Memory B cell (primary cell): ENCODE measurements around the gene MS4A6E.
"Not testable (repeated sequence)": the region's sequence is repeated elsewhere in the genome, so short reads cannot be mapped to it uniquely, and the experiment has no call there.

ENCODE experiments used
- ATAC-seq: fragments of 150-1000 bp; cut with Tn5 transposase; 2 replicates; pipeline ENCODE4 v1.10.0; 2021; ENCODE audit warnings: low read depth, mild to moderate bottlenecking, moderate library complexity
- DNase-seq, 2 donors: peaks; one replicate each; pipeline ENCODE4 v3.0.0; 2022; ENCODE audit warnings: low spot score in 2 of 2
- H3K27ac Mint-ChIP-seq: one replicate; pipeline ENCODE4 v1.8.0; 2022; ENCODE audit warnings: mild to moderate bottlenecking, moderate library complexity, mixed read lengths
- H3K27me3 Mint-ChIP-seq: one replicate; pipeline ENCODE4 v1.8.0; 2022; ENCODE audit warnings: mixed read lengths
- H3K36me3 Mint-ChIP-seq: one replicate; pipeline ENCODE4 v1.8.0; 2022; ENCODE audit warnings: mild to moderate bottlenecking, mixed read lengths
- H3K4me1 Mint-ChIP-seq: one replicate; pipeline ENCODE4 v1.8.0; 2022; ENCODE audit warnings: mixed read lengths
- H3K4me3 Mint-ChIP-seq: one replicate; pipeline ENCODE4 v1.8.0; 2022; ENCODE audit warnings: mild to moderate bottlenecking, moderate library complexity, mixed read lengths
- H3K9me3 Mint-ChIP-seq: one replicate; pipeline ENCODE4 v1.8.0; 2022; ENCODE audit warnings: mixed read lengths

The MS4A6E gene

GRCh38 chr11:60326955-60327354 is at the start of gene MS4A6E:
Gene MS4A6E (plus strand): TSS chr11:60327255. CDS start chr11:60334896, 7,641 bp downstream.
- Mint-ChIP-seq H3K9me3 (peaks cover 12% of the 10 kb centered on the region), H3K27ac (no peak within 1 kb of the TSS), H3K36me3 (peaks cover 7% of the 10 kb centered on the region), H3K4me3 (no peak within 1 kb of the TSS), H3K27me3 (peaks cover 2% of the 10 kb centered on the region), H3K4me1 (no peaks in the 10 kb centered on the region)
- ATAC-seq: no peak
- no peak for DNase-seq

DNA sequence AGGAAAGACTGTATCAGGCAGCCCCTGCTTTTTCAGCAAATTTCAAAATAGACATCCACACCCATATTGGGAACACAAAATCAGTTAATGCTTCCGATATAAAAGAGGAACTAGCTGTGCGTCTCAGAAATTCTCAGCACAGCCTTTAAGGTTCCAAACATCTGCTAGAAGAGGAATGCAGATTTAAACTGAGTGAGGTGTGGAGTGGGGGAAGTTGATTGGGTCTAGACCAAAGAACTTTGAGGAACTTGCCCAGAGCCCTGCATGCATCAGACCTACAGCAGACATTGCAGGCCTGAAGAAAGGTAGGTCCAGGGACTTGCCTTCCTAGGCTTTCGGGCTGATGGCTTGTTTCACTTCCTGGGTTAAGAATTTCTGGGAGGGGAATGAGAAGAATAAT is 46.6 kb upstream of the MS4A6E start, which contains the start of gene MS4A4A:
MS4A4A (plus strand) TSS at position 255 of the 400 bp plus-strand sequence; CDS start at position 265, 10 bp downstream.
- Mint-ChIP-seq H3K4me3 (no peak within 1 kb of the TSS), H3K27me3 (no peaks in the 10 kb centered on the region), H3K9me3 (peaks cover 1% of the 10 kb centered on the region)

GRCh38 chr11:60281485-60281884 is 45.6 kb upstream of the MS4A6E start:
- H3K4me3 Mint-ChIP-seq: no peak overlapping the region
- H3K36me3 Mint-ChIP-seq: no peaks in the 10 kb centered on the region
- DNase-seq: no peak
- H3K4me1 Mint-ChIP-seq: peaks cover 3% of the 10 kb centered on the region
- H3K27ac Mint-ChIP-seq: peak overlapping the region; percentile 12
- no peaks in the 10 kb centered on the region for H3K27me3 Mint-ChIP-seq
- no peak for ATAC-seq
- H3K9me3 Mint-ChIP-seq: peaks cover 1% of the 10 kb centered on the region

More for the DNA sequence above, 46.6 kb upstream of the MS4A6E start, which contains the start of gene MS4A4A:
- ATAC-seq (peak; percentile 100), DNase-seq (peak; percentile 26 to 49)
- Mint-ChIP-seq H3K4me1 (peaks cover 3% of the 10 kb centered on the region), H3K27ac (peak within 1 kb of the TSS; percentile 12), H3K36me3 (no peaks in the 10 kb centered on the region)

DNA sequence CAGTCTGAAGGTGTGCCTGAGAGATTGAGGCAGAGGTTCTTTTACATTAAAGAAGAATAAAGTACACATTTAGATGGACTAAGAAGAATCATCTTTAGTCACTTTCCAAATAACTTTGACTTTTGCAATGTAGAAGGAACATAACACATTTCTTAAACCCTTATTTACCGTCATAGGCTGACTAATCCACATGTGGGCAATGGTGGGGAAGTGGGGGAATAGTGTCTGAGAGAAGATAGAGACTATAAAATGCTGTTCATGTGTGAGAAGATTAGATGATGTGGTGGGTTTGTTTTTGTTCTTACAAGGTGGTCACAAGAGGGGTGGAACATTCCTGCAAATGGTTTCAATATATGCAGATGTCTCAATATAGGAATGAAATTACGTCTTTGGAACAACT is 44.8 kb upstream of the MS4A6E start:
- no peaks in the 10 kb centered on the region for H3K9me3 Mint-ChIP-seq
- peaks cover 3% of the 10 kb centered on the region for H3K4me1 Mint-ChIP-seq
- no peak for DNase-seq
- H3K36me3 Mint-ChIP-seq: no peaks in the 10 kb centered on the region
- no peak overlapping the region for H3K4me3 Mint-ChIP-seq
- no peaks in the 10 kb centered on the region for H3K27me3 Mint-ChIP-seq
- H3K27ac Mint-ChIP-seq: no peak overlapping the region
- ATAC-seq: no peak

DNA sequence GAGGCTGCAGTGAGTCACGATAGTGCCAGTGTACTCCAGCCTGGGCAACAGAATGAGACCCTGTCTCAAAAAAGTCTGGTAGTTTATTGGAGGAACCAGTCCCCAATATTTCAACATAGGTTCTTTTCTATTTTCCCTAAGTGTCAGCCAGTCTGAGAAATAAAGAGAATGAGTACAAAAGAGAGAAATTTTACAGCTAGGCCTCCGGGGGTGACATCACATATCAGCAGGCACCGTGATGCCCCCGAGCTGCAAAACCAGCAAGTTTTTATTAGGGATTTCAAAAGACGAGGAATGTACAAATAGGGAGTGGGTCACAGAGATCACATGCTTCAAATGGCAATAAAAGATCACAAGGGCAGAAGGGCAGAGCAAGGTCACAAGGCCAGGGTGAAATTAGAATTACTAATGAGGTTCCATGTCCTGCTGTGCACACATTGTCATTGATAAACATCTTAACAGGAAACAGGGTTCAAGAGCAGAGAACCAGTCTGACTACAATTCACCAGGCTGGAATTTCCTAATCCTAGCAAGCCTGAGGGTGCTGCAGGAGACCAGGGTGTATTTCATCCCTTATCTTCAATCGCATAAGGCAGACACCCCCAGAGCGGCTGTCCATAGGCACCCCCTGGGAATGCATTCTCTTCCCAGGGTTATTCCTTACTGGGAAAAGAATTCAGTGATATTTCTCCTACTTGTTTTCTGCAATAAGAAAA is 41.5 kb upstream of the MS4A6E start:
- not testable (repeated sequence) for H3K27ac Mint-ChIP-seq, H3K36me3 Mint-ChIP-seq, H3K4me1 Mint-ChIP-seq, H3K27me3 Mint-ChIP-seq, H3K4me3 Mint-ChIP-seq, DNase-seq, ATAC-seq, H3K9me3 Mint-ChIP-seq

DNA sequence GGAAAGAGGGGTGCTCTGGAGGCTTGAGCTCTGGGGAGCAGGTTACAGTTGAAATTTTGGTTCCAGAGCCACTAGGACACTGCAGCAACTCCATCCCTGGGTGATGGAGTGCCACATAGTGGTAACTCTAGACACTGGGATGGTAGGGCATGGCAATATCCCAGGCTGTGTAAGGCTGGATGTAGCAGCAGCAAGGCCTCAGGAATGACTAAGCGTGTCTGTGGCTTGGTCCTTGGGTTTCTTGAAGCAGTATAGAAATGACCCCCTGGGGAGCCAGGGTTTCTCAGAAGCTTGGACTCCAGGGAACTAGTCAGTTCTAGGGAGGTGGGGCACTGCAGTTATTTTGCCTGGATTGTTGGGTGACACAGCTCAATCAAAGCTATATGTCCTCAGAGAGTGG is 38.5 kb upstream of the MS4A6E start:
- Mint-ChIP-seq H3K27me3 (peaks cover 2% of the 10 kb centered on the region), H3K9me3 (no peaks in the 10 kb centered on the region), H3K36me3 (peaks cover 2% of the 10 kb centered on the region), H3K4me1 (no peaks in the 10 kb centered on the region), H3K27ac (no peak overlapping the region), H3K4me3 (no peak overlapping the region)
- ATAC-seq (no peak), DNase-seq (no peak)

DNA sequence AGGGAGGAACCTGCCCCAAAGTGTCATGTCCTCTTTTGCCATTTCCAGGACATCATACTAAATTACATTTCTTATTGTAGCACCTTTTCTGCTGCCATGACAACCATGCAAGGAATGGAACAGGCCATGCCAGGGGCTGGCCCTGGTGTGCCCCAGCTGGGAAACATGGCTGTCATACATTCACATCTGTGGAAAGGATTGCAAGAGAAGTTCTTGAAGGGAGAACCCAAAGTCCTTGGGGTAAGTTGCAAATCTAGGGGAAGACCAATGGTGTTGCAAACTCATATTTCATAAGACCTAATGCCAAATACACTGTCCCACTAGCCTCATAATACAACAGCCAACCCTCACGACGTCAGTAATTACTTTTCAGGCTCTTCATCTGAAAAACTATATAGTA is 34.9 kb upstream of the MS4A6E start:
- no peaks in the 10 kb centered on the region for H3K9me3 Mint-ChIP-seq
- H3K27me3 Mint-ChIP-seq: peaks cover 4% of the 10 kb centered on the region
- DNase-seq (no peak), ATAC-seq (no peak)
- no peak overlapping the region for H3K4me3 Mint-ChIP-seq
- H3K36me3 Mint-ChIP-seq: peaks cover 2% of the 10 kb centered on the region
- H3K27ac Mint-ChIP-seq: no peak overlapping the region
- H3K4me1 Mint-ChIP-seq: no peaks in the 10 kb centered on the region

DNA sequence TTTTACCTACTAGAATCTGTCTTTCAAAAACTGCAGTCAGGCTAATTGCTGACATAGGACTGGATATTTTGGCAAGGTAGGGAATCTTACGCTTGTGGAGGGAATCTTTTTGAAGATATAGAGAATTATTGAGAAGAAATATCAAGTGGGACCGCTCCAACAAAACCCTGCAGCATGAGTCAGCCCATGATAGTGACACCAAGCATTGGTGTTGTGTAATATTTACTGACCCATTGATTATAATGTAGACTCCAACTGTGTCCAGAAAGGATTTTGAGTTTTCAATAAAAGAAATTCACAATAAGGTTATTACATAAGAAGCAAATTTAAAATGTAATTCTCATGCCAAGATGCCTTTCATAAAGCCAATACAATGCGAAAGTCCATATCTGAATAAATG is 25.9 kb upstream of the MS4A6E start:
- ATAC-seq (no peak), DNase-seq (no peak)
- Mint-ChIP-seq H3K27me3 (no peaks in the 10 kb centered on the region), H3K4me3 (no peak overlapping the region), H3K27ac (no peak overlapping the region), H3K36me3 (no peaks in the 10 kb centered on the region), H3K9me3 (no peaks in the 10 kb centered on the region), H3K4me1 (no peaks in the 10 kb centered on the region)

DNA sequence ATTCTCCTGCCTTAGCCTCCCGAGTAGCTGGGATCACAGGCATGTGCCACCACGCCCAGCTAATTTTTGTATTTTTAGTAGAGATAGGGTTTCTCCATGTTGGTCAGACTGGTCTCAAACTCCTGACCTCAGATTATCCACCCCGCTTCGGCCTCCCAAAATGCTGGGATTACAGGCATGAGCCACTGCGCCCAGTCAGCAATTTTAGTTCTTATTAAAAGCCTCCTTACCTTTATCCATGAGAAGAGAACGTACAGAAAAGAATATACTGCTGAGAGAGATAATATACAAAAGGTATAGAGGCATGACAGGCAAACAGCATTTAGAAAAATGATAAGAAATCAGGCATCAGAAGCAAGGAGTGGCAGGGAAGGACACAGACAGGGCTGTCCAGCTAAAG is 25.2 kb upstream of the MS4A6E start:
- H3K4me1 Mint-ChIP-seq, ATAC-seq, H3K27ac Mint-ChIP-seq, H3K27me3 Mint-ChIP-seq, DNase-seq, H3K36me3 Mint-ChIP-seq, H3K9me3 Mint-ChIP-seq, H3K4me3 Mint-ChIP-seq: not testable (repeated sequence)

DNA sequence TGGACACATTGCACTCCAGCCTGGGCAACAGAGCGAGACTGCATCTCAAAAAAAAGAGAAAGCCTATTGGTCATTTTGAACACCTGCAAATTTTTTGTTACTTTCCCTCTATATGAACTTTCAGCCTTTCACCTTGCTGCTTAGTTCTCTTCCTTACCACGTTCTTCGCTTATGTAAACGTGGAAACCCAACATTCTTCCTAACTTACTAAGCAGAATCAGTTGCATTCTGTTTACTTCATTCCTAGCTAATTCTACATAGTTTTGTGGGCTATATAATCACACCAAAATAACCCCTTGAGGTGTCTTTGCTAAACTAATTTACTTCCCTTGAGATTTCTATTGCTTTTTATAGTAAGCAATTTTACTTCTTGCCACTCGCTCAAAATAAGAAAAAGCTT is 23.4 kb upstream of the MS4A6E start:
- ATAC-seq (no peak), DNase-seq (no peak)
- Mint-ChIP-seq H3K4me3 (no peak overlapping the region), H3K27ac (no peak overlapping the region), H3K9me3 (no peaks in the 10 kb centered on the region), H3K36me3 (no peaks in the 10 kb centered on the region), H3K4me1 (no peaks in the 10 kb centered on the region), H3K27me3 (no peaks in the 10 kb centered on the region)

GRCh38 chr11:60305906-60306619 is 21.0 kb upstream of the MS4A6E start:
- H3K9me3 Mint-ChIP-seq: no peaks in the 10 kb centered on the region
- no peak for DNase-seq
- no peaks in the 10 kb centered on the region for H3K27me3 Mint-ChIP-seq
- ATAC-seq: no peak
- peaks cover 8% of the 10 kb centered on the region for H3K4me1 Mint-ChIP-seq
- H3K4me3 Mint-ChIP-seq: no peak overlapping the region
- no peaks in the 10 kb centered on the region for H3K36me3 Mint-ChIP-seq
- H3K27ac Mint-ChIP-seq: no peak overlapping the region

- H3K4me1 Mint-ChIP-seq: peaks cover 8% of the 10 kb centered on the region
- no peaks in the 10 kb centered on the region for H3K27me3 Mint-ChIP-seq
- no peak for ATAC-seq
- H3K27ac Mint-ChIP-seq: peak overlapping the region; percentile 38
- no peak for DNase-seq
- H3K4me3 Mint-ChIP-seq: no peak overlapping the region
- no peaks in the 10 kb centered on the region for H3K36me3 Mint-ChIP-seq
- no peaks in the 10 kb centered on the region for H3K9me3 Mint-ChIP-seq
Measured at GRCh38 chr11:60307507-60308195, 19.4 kb upstream of the MS4A6E start.

DNA sequence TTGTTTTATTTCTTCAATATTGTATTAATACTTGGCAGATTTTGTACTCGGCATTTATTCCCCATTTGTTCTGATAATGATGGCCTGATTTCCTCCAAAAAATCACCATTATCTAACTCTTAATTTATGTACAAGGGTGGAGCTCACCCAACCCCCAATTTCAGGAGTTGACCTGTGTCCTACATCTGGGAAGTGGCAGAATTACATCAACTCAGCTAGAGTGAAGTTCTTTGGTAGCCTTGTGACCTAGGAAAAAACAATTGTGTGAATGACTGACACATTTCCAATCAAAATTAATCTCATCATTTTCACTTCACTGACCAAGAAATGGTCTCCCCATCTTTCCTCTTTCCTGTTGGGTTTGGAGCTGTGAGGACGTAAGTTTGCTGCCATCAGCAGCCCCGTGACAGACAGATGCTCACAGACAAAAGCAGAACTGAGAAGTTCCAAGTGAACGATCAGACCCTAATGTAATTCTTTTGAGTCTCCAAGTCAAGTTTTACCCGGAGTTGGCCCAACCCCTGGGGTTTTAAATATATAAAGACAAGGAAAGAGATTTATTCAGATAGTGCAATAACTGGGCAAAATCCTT is 16.6 kb upstream of the MS4A6E start:
- Mint-ChIP-seq H3K36me3 (no peaks in the 10 kb centered on the region), H3K4me1 (peaks cover 8% of the 10 kb centered on the region), H3K27ac (peak overlapping the region; percentile 77), H3K27me3 (no peaks in the 10 kb centered on the region), H3K9me3 (no peaks in the 10 kb centered on the region), H3K4me3 (peak overlapping the region; percentile 11)
- peak in 1 of 2 donors; percentile 46 for DNase-seq
- peak; percentile 90 for ATAC-seq
